Endothelial cell of umbilical vein (primary cell): ENCODE results near the gene RGS2. TPM values are rescaled to one million over a fixed set of nuclear protein-coding genes. Genes with fewer than 3 reads are reported as not detected.

ENCODE experiments used
- BruUV-seq: library from RNA; stranded (reverse); fragments of 400-500 nt; replicated peaks from 2 replicates; lab custom pipeline; 2021; lab: Mats Ljungman, UMichigan
- CTCF ChIA-PET: fragments of 300-600, 350-600 bp; sonication (Branson Sonifier 250); formaldehyde crosslinking; loops from one replicate; lab custom pipeline; 2021; ENCODE audit warnings: antibody characterized with exemption, inconsistent platforms; lab: Charles Lee
- POLR2A ChIA-PET: fragments of 300-600, 350-600 bp; sonication (Branson Sonifier 250); formaldehyde crosslinking; loops from one replicate; lab custom pipeline; 2021; ENCODE audit warnings: antibody characterized with exemption, inconsistent platforms; lab: Charles Lee
- DNase-seq: peaks from one replicate; pipeline ENCODE4 v3.0.0-alpha.2; 2011; ENCODE audit warnings: low read depth, low spot score
- FAIRE-seq: peaks from 2 replicates; lab custom pipeline; 2011; peaks lifted over from hg19 to GRCh38; lab: Jason Lieb, UNC
- H2AFZ ChIP-seq: 2 replicates; pipeline ENCODE4 v1.6.0; 2012; ENCODE audit warnings: low read depth, low read length, control low read depth, inconsistent platforms
- H3K27ac ChIP-seq: 2 replicates; pipeline ENCODE4 v1.5.1; 2011; ENCODE audit warnings: low read depth, mild to moderate bottlenecking, control low read depth, low read length, moderate library complexity; ENCODE audit not compliant: insufficient read depth
- H3K27me3 ChIP-seq, 2 experiments: 2 replicates each; pipeline versions ENCODE4 v1.6.0 to v1.6.1; 2011; ENCODE audit warnings: low read length in 2 of 2, mixed read lengths in 1 of 2; ENCODE audit not compliant: control insufficient read depth in 2 of 2, insufficient read depth in 2 of 2
- H3K36me3 ChIP-seq, 2 experiments: 2 replicates in 1 of 2; 3 replicates in 1 of 2; pipeline ENCODE4 v1.5.1; 2011; ENCODE audit warnings: low read length in 2 of 2, mild to moderate bottlenecking in 1 of 2, moderate library complexity in 1 of 2; ENCODE audit not compliant: control insufficient read depth in 2 of 2, insufficient read depth in 2 of 2; ENCODE audit errors: extremely low read depth in 1 of 2
- H3K4me1 ChIP-seq: 3 replicates; pipeline ENCODE4 v1.5.1; 2011; ENCODE audit warnings: mild to moderate bottlenecking, low read length; ENCODE audit not compliant: control insufficient read depth, insufficient read depth; ENCODE audit errors: extremely low read depth
- H3K4me2 ChIP-seq: 2 replicates; pipeline ENCODE4 v1.6.1; 2011; ENCODE audit warnings: low read length, control low read depth, mixed read lengths; ENCODE audit not compliant: insufficient read depth
- H3K4me3 ChIP-seq, 3 experiments: fragments of 200-600 bp in 1 of 3; sonication (generic), shearing (Covaris generic) in 1 of 3; replicated peaks in 1 of 3; 2 replicates each; pipeline ENCODE4 v1.5.1; 2011 to 2016; ENCODE audit warnings: control low read depth in 3 of 3, low read length in 3 of 3, mild to moderate bottlenecking in 2 of 3, inconsistent platforms in 1 of 3, low read depth in 1 of 3, moderate library complexity in 1 of 3; ENCODE audit not compliant: insufficient read depth in 1 of 3
- H3K79me2 ChIP-seq: 2 replicates; pipeline ENCODE4 v1.6.0; 2012; ENCODE audit warnings: low read length, inconsistent platforms; ENCODE audit not compliant: control insufficient read depth, insufficient read depth
- H3K9ac ChIP-seq: replicated peaks from 2 replicates; pipeline ENCODE3; 2011; ENCODE audit warnings: low read length, control low read depth; ENCODE audit not compliant: insufficient read depth; ENCODE audit errors: extremely low read depth
- H3K9me1 ChIP-seq: replicated peaks from 3 replicates; pipeline ENCODE4 v1.6.0; 2011; ENCODE audit warnings: mild to moderate bottlenecking, low read length; ENCODE audit not compliant: control insufficient read depth, insufficient read depth; ENCODE audit errors: extremely low read depth
- H3K9me3 ChIP-seq: replicated peaks from 2 replicates; pipeline ENCODE4 v1.5.1; 2012; ENCODE audit warnings: low read length, inconsistent platforms; ENCODE audit not compliant: control insufficient read depth, insufficient read depth
- H4K20me1 ChIP-seq: replicated peaks from 2 replicates; pipeline ENCODE3; 2011; ENCODE audit warnings: mild to moderate bottlenecking, low read length; ENCODE audit not compliant: control insufficient read depth, insufficient read depth; ENCODE audit errors: extremely low read depth
- EZH2 ChIP-seq: IDR thresholded peaks from 2 replicates; pipeline ENCODE4 v1.6.1; 2012; ENCODE audit warnings: borderline replicate concordance, low read depth, mild to moderate bottlenecking, moderate library complexity, low read length, inconsistent platforms; ENCODE audit not compliant: severe bottlenecking
- FOS ChIP-seq: IDR thresholded peaks from 2 replicates; pipeline ENCODE4 v1.6.1; 2011; ENCODE audit warnings: mild to moderate bottlenecking, low read length, moderate library complexity, borderline replicate concordance; ENCODE audit not compliant: insufficient read depth
- GATA2 ChIP-seq: IDR thresholded peaks from 2 replicates; pipeline ENCODE4 v1.7.0; 2011; ENCODE audit warnings: low read depth, mild to moderate bottlenecking, moderate library complexity, mixed read lengths, low read length; ENCODE audit not compliant: insufficient read length, insufficient read depth
- JUN ChIP-seq: IDR thresholded peaks from 2 replicates; pipeline ENCODE4 v1.6.1; 2011; ENCODE audit warnings: borderline replicate concordance, low read depth; ENCODE audit not compliant: insufficient read length, insufficient read depth
- MAX ChIP-seq: IDR thresholded peaks from 2 replicates; pipeline ENCODE4 v1.6.1; 2011; ENCODE audit not compliant: insufficient read depth, insufficient read length
- MYC ChIP-seq: IDR thresholded peaks from one replicate; pipeline ENCODE4 v1.6.1; 2011; ENCODE audit warnings: mild to moderate bottlenecking, low read depth, low read length
- POLR2A ChIP-seq: IDR thresholded peaks from 2 replicates; pipeline ENCODE4 v1.6.1; 2012; ENCODE audit warnings: low read depth, mild to moderate bottlenecking, control low read depth, low read length
- POLR2AphosphoS5 ChIP-seq: IDR thresholded peaks from 2 replicates; pipeline ENCODE4 v1.6.1; 2012; ENCODE audit warnings: low read depth, mild to moderate bottlenecking, control low read depth, low read length, moderate library complexity; ENCODE audit not compliant: insufficient read depth
- dilution Hi-C: fragments of 300-500 bp; cut with MboI; formaldehyde crosslinking; loops from one replicate; pipeline ENCODE4 v1.15.0; 2019; ENCODE audit warnings: low sequenced_read_pairs; ENCODE audit not compliant: extremely low pct_ligation_motif_present
- intact Hi-C: fragments of 100-400 bp; cut with micrococcal nuclease; formaldehyde crosslinking; loops from one replicate; pipeline ENCODE4 v1.10.0; 2022
- polyA plus RNA-seq, 4 experiments: library from polyadenylated mRNA; depleted of rRNA in 3 of 4; stranded (reverse) in 3 of 4; unstranded in 1 of 4; fragments of >200 nt; gene quantifications; 2 replicates each; pipeline versions ENCODE4 v1.2.1 to v1.2.3, GENCODE V29; 2011 to 2012; ENCODE audit warnings: missing spikeins in 1 of 4
- total RNA-seq: library from RNA; stranded (reverse); gene quantifications from 2 replicates; pipeline ENCODE4 v1.2.3, GENCODE V29; 2021
- TF ChIP-seq, protein P1 (sequence below), 2 donors: IDR thresholded peaks; 1 replicate in 1 of 2; 2 replicates in 1 of 2; pipeline ENCODE4 v1.5.1; 2011; ENCODE audit warnings: low read length in 2 of 2, mild to moderate bottlenecking in 2 of 2, moderate library complexity in 2 of 2, control low read depth in 1 of 2, inconsistent platforms in 1 of 2, low read depth in 1 of 2; ENCODE audit not compliant: insufficient read depth in 1 of 2; ENCODE audit errors: extremely low read depth in 1 of 2

Gene RGS2
- total and polyA plus RNA-seq, 2 donors (not counting 3 experiments of a cell fraction or from before 2014, with no cell fraction given) = 6.1 to 9.1 TPM

GRCh38 chr1:192763756-192764155 is 45.1 kb upstream of the RGS2 start:
- POLR2A ChIA-PET = no interaction called here

DNA sequence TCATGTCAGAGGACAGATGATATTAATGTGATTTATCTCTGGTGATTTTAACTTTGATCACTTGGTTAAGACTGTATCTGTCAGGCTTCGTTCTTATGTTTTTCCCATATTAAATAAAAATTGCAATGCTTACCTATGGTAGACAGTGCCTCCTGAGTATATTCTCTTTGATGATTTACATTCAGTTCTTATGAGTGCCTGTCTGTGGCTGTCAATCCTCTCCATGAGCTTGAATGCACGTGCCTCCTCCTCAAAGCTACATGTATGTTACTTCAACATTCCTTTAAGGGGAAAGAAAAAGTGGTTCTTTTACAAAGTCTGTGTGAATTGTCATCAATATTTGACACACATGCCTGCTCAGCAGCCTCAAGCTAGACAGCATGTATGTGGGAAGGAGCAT is 44.2 kb upstream of the RGS2 start:
- ChIA-PET POLR2A (no interaction called here), CTCF (interaction anchor here (1.6 kb wide), 1 partner anchor 159 kb away, joined by 5 read pairs; no protein-coding TSS in a partner anchor)
- FAIRE-seq (no peak), DNase-seq (no peak)
- Histone ChIP-seq H3K4me2 (no peak overlapping the region), H3K4me3 (no peak overlapping the region), H3K9ac (no peak overlapping the region), H4K20me1 (no peaks in the 10 kb centered on the region), H3K79me2 (no peaks in the 10 kb centered on the region), H3K4me1 (no peaks in the 10 kb centered on the region), H3K36me3 (no peaks in the 10 kb centered on the region), H3K27ac (no peak overlapping the region), H3K9me3 (no peaks in the 10 kb centered on the region), H3K27me3 (no peaks in the 10 kb centered on the region), H3K9me1 (no peaks in the 10 kb centered on the region), H2AFZ (no peak overlapping the region)
- no TSS peak for BruUV-seq
- no peak for TF ChIP-seq MYC
- TF ChIP-seq GATA2 = no peak
- TF ChIP-seq, protein P1, sequence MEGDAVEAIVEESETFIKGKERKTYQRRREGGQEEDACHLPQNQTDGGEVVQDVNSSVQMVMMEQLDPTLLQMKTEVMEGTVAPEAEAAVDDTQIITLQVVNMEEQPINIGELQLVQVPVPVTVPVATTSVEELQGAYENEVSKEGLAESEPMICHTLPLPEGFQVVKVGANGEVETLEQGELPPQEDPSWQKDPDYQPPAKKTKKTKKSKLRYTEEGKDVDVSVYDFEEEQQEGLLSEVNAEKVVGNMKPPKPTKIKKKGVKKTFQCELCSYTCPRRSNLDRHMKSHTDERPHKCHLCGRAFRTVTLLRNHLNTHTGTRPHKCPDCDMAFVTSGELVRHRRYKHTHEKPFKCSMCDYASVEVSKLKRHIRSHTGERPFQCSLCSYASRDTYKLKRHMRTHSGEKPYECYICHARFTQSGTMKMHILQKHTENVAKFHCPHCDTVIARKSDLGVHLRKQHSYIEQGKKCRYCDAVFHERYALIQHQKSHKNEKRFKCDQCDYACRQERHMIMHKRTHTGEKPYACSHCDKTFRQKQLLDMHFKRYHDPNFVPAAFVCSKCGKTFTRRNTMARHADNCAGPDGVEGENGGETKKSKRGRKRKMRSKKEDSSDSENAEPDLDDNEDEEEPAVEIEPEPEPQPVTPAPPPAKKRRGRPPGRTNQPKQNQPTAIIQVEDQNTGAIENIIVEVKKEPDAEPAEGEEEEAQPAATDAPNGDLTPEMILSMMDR (IDR thresholded peaks at IDR 0.05; ENCODE audit: extremely low read depth in 1 of 2, insufficient read depth in 1 of 2, low read depth in 1 of 2, low read length in 2 of 2) = no peak
- TF ChIP-seq FOS = no peak
- TF ChIP-seq MAX = no peak
- no peak for TF ChIP-seq EZH2
- no peak for TF ChIP-seq JUN
- no peak for TF ChIP-seq POLR2AphosphoS5
- TF ChIP-seq POLR2A = no peak
- intact Hi-C loops = no loop called here
- dilution Hi-C loops = no loop called here

More at GRCh38 chr1:192763756-192764155, 45.1 kb upstream of the RGS2 start:
- Histone ChIP-seq H2AFZ (no peak overlapping the region), H3K27ac (no peak overlapping the region), H3K9me1 (no peaks in the 10 kb centered on the region), H3K4me1 (no peaks in the 10 kb centered on the region), H3K4me2 (no peak overlapping the region), H3K9me3 (no peaks in the 10 kb centered on the region), H3K9ac (no peak overlapping the region), H3K4me3 (no peak overlapping the region), H3K36me3 (no peaks in the 10 kb centered on the region), H4K20me1 (no peaks in the 10 kb centered on the region), H3K27me3 (no peaks in the 10 kb centered on the region), H3K79me2 (no peaks in the 10 kb centered on the region)
- TF ChIP-seq FOS (no peak), POLR2A (no peak), MAX (no peak)
- CTCF ChIA-PET = no interaction called here
- BruUV-seq = no TSS peak
- dilution Hi-C loops (no loop called here), intact Hi-C loops (no loop called here)
- FAIRE-seq = no peak
- DNase-seq = no peak
